GM19099 (cell line): ENCODE measurements around the gene MLLT3.

ENCODE experiments used
- POLR2A ChIP-seq: IDR thresholded peaks from 3 replicates; pipeline ENCODE4 v1.6.1; 2011; ENCODE audit warnings: low read depth; ENCODE audit not compliant: insufficient read length; ENCODE audit errors: extremely low read depth

Gene MLLT3

DNA sequence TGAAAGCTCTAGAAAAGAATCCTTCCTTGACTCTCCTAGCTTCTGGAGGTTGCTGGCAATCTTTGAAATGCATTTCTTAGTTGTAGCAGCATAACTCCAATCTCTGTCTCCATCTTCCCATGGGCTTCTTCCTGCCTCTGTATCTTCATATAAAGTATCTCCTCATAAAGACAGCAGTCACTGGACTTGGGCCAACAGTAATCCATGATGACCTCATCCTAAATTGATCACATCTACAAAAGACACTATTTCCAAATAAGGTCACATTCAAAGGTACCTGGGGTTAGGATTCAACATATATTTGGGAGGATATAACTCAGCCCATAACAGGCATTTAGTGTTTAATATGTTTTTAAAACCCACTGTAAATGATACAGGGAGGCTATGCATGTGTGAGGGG is 123.3 kb downstream of the MLLT3 start:
- no peak for TF ChIP-seq POLR2A

DNA sequence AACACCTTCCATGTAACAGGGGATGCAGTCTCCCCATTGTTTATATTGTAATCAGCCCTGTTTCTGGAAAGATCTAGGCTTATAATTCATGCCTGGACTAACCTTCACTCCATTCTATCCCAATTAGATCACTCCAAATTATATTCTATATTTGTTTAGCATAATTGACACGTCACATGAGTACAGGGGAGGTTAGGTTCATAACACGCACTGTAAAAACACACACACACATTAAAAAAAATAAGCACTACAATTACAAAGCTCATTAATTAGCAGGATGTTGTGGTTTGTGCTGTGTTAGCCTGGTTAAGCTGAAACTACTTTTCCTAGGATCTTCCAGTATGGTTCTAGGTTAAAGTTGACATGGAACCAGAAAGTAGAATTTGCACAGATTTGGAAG is 126.0 kb downstream of the MLLT3 start:
- TF ChIP-seq POLR2A = no peak

DNA sequence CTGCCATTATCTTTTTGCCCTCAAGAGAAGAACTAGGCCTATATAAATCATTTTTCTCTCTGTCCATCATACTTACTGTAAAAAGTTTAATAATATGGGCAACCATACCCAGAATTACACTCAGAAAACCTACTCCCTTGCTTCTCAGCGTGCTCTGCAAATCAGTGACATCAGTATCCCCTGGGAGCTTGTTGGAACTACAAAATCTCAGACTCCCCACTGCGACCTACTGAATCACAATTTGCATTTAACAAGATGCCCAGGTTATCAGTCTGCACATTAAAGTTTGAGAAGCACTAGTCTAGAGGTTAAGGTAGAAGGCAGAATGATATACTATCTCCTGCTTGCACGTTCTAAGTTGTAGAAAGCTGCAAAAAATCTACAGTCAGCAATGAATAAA is 127.2 kb downstream of the MLLT3 start:
- no peak for TF ChIP-seq POLR2A

DNA sequence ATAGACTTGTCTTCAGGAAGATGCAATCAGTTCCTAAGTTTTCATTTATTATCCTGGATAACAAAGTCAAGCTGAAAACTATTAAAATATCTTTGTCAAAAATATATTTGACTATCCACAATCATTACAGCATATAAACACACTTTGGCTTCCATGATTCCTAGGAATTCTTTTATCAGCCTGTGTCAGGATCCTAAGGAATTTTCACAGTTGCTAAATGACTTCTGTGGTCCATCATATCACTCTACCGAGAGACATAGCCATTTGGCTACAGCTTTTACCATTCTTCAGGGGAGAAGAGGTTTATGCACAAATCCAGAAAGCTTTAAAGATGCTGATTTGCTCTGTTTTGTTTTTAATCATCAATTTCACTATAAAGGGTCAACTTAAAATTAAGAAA is 128.3 kb downstream of the MLLT3 start:
- TF ChIP-seq POLR2A = no peak

DNA sequence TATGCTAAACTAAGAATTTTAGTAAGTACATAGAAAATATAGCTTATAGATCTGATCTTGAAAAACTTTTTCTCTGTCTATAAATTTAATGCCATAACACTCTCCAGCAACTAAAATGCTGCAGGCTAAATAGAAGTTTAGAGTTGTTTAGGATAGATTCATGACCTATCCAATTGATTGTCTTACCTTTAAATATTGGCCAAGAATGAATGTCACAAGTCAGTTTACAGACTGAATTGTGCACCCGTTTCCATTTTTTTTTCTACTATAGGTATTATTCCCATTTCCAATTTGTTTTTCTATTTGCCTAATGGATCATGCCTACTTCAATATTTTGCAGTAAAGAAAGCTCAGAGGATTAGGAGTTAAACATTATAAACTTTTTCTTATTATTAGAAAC is 129.5 kb downstream of the MLLT3 start:
- no peak for TF ChIP-seq POLR2A

DNA sequence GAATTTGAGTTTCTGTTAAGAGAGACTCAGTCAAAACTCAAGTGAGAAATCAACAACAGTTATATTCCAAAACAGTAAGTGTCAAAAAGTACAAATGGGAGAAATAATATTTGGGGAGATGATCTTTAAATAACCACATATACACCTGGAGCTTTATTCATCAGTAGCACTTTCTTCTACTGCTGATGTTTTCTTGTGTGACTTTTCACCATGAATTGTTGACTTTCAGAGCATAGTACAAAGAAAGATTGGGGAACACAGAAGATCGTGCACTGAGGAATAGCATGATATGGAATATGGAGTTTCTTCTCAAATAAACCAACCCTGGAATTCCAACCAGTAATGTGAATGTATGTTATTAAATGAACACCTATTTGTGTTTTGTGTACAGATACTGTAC is 130.7 kb downstream of the MLLT3 start:
- no peak for TF ChIP-seq POLR2A

DNA sequence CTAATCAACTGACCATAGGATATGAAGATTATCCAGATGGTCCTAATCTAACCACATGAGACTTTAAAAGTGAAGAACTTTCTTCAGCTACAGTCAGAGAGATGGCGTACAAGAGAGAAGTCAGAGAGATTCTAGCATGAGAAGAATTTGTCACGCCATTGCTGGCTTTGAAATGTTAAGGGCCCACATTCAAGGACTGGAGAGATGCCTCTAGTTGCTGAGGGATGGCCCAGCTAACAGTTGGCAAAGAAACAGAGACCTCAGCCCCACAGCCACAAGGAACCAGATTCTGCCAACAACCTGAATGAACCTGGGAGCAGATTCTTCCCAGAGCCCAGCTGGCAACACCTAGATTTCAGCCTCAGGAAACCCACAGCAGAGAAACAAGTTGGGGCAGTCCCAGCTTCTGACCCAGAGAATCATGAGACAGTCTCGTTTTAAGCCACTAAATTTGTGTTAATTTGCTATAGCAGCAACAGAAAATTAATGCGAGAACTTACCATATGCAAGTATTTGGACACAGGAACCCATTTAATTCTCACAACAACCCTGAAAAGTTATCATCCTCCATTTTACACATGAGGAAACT is 132.0 kb downstream of the MLLT3 start:
- no peak for TF ChIP-seq POLR2A

DNA sequence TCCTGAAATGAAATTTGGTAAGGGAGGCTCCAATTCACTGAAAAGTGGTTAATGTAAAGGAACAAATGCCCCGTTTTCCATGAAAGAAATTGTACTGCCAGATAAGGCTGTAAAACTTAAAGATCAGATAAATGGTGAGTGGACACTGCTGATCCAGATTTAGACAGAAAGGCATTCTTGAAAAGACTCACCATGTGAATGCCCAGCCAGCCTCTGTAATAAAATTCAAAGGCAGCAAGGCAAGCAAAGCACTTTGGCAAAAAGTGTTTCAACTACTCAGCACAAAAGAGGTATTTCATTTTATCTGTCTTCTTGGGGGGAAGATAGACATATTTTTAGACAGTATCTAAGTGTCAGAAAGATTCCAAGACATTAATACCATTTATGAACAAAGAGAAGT is 133.6 kb downstream of the MLLT3 start:
- TF ChIP-seq POLR2A = no peak

DNA sequence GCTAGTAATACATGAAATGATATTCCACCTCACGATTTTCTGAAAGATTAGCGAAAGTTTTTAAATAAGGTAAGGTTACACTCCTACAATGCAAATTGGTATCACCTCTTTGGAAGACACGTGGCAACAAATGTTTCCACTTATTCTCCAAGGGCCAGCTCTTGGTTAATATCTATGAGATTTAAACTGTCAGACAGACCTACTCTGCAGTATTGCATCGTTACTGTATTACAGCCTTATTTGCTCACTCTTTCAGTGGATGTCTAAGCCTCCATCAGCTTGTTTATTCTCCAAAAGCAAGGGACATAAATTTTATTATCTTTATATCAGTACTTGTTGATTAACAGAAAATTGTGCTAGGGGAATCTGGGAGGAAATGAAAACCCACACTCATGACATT is 135.7 kb downstream of the MLLT3 start:
- TF ChIP-seq POLR2A = no peak

DNA sequence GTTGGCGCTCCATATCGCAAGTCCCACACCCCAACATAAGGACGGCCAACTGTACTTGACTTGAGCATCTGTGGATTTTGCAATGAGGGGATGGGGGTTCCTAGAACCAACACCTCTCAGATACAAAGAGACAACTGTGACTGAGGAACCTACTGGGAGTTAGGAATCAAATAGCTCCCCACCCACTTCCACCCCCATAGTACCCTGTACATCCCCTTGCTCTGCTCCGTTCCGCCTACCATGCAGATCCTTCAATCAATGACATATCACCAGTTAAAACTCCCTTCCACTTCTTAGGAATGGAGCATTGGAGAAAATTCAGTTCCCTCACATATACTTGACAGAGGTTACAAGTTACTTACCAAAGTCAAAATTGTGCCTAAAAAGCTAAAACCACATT is 140.9 kb downstream of the MLLT3 start:
- no peak for TF ChIP-seq POLR2A

DNA sequence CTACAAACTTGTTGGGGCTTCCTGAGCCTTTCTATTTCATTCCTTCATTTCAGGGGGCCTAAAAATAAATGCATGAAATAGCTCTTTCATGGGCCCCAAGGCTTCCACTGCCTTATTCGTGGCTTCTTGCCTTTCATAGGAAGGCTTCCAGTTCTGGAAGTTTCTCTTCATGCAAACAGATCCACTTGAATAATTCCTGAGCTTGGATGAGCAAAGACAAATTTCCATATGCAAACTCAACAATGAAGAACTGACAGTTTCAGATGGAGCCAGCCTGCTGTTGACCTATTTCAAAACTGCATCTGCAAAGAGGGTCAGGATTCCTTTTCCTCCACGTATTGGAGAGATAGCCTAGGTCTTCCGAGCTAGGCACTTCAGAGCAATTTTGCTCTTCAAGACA is 142.1 kb downstream of the MLLT3 start:
- TF ChIP-seq POLR2A = no peak

DNA sequence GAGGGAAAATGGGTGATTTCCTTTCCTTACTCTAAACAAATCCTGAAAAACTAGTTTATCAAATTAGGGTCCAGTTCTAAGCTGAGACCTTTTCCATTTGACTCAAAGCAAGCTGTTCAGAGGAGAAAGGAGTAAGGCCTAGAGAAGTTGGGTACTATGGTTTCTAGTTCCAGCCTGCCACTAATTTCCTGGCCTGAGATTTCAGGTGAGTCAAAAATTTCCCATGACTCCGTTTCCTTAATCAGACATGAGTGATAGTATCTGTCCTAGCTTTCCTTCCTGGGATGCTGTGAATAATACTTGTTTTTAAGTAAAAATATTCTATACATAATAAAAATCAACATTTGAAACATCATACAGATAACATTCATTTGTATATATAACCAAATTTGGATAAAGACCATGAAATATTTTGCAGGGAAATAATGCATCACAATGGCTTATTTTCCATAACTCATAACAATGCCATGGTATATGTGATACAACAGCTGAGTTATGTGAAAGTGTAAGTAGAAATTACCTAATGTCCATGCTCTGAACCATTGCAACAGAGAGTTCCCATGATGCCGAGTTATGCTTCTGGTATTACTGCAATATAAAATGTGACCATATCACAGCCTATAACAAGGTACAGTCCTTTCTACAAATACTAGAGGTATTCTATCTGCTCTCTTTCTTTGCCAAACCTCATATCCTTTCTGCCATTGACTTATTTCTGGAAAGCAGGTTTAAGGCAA is 142.7 kb downstream of the MLLT3 start:
- no peak for TF ChIP-seq POLR2A

DNA sequence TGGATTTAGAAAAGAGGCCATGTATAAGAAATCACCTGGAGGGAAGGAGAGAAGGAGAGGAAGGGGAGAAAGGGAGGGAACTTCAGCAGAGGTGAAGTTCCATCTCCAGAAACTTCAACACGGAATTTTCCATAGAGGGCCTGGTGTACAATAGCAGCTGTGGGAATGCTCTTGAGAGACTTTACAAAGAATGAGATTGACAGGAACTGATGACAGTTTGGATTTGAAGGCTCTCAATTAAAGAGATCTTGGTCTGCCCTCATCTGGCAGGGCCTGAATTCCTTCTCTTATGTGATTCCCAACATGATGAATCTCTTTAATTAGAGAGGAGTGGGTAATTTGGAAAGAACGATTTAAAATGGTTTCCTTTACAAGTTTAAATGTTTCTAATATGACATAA is 143.5 kb downstream of the MLLT3 start:
- TF ChIP-seq POLR2A = no peak

DNA sequence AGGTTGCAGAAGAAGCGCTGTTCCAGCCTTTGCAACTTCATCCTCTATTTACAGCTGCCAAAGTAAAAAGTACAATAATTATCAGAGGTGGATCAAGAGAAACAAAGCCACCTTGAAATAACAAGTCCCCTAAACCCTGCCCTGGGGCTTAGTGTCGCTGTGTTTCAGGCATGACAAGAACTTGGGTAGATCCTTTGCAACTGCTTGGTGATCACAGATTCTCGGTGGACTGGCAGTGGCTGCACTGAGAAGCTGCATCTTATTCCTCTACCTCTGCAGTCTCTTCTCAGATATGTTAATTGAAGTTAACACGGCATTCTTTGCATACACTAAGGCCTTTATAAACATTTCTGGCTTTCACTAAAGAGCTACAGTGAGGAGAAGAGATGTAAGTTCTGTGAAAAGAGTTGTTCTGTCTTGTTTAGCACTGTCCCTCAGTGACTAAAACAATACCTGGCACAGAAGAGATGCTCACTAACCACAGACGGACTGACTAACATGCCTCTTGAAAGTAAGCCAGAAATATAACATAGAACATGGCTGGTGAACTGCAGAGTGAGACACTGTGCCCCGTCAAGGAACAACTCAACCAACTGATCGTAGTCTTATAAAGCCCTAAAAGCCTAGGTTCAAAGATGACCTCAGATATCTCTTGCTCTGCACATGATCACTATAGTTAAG is 144.2 kb downstream of the MLLT3 start:
- no peak for TF ChIP-seq POLR2A

DNA sequence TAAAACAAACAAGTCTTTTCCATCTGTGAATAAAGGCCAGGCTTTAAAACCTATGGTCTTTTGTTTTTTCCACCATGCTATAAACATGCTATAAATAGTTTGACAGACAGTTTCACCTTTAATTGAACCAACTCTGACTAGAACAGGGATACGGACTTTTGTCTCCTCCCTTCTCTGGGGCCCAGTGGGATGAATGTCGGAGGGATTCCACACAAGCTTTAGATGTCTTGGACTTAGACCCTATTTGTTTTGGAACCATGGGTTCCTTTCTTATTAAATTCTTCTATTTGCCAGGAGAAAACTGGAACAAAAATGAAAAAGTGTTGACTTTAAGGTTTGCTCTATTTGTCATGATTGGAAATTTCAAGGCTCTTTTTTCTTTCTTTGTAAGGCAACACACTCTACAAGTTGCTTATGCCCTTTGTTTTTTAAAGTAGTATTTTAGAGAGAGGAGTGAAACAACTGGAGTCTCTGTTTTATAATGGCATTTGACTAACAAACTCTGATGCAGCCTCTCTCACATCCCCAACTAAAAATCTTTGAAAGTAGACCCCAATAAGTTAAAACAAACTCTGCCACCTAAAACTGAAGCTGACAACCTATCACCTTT is 145.3 kb downstream of the MLLT3 start:
- no peak for TF ChIP-seq POLR2A

DNA sequence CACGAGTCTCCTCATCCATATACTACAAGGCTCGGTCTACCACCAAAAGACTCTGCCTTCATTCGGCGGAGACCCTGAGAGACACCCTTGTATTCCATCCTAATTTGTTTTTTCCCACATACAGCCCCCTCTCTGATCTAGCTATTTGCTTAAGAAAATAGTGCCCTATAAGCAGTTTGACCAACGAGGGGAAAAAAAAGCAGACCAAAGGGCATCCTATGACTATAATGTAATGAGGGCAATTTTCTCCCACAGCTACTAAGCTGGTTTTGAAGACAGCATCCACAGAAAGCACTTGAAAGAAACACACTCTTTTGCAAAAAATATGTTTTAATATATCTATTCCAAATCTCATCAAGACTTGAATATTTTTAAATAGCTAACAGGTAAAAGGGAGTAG is 147.8 kb downstream of the MLLT3 start:
- no peak for TF ChIP-seq POLR2A
